HepG2 (cell line): Measurements from ENCODE around the gene FAM83G. TPM values are rescaled to one million over a fixed set of nuclear protein-coding genes. Genes with fewer than 3 reads are reported as not detected.

ENCODE experiments used
- CC2D1A ChIP-seq: sonication (generic); formaldehyde crosslinking; IDR thresholded peaks from 2 replicates; pipeline ENCODE4 v1.8.1; 2023; ENCODE audit warnings: mild to moderate bottlenecking, missing genetic modification reagents
- DR1 ChIP-seq: sonication (generic); formaldehyde crosslinking; IDR thresholded peaks from 2 replicates; pipeline ENCODE4 v1.8.0; 2021; ENCODE audit warnings: mild to moderate bottlenecking, missing genetic modification reagents, inconsistent platforms
- FOSL2 ChIP-seq: sonication (generic); formaldehyde crosslinking; IDR thresholded peaks from 2 replicates; pipeline ENCODE4 v1.4.0; 2020; ENCODE audit warnings: missing genetic modification reagents
- FOXA3 ChIP-seq: IDR thresholded peaks from 2 replicates; pipeline ENCODE4 v1.6.1; 2016; ENCODE audit warnings: missing genetic modification reagents, missing compliant biosample characterization
- JDP2 ChIP-seq: sonication (generic); formaldehyde crosslinking; IDR thresholded peaks from 2 replicates; pipeline ENCODE4 v1.8.1; 2022; ENCODE audit warnings: missing genetic modification reagents, borderline replicate concordance
- MAFG ChIP-seq: sonication (generic); formaldehyde crosslinking; IDR thresholded peaks from 2 replicates; pipeline ENCODE4 v1.5.1; 2020; ENCODE audit warnings: mild to moderate bottlenecking, missing genetic modification reagents
- PAX8 ChIP-seq: sonication (generic); formaldehyde crosslinking; IDR thresholded peaks from 2 replicates; pipeline ENCODE4 v1.8.0; 2022; ENCODE audit warnings: mild to moderate bottlenecking, missing genetic modification reagents, borderline replicate concordance
- PHB2 ChIP-seq: fragments of 450-650 bp; IDR thresholded peaks from 2 replicates; pipeline ENCODE4 v1.6.1; 2018; ENCODE audit not compliant: partially characterized antibody
- SALL1 ChIP-seq: sonication (generic); formaldehyde crosslinking; IDR thresholded peaks from 2 replicates; pipeline ENCODE4 v1.8.0; 2022; ENCODE audit warnings: mild to moderate bottlenecking, missing genetic modification reagents
- ZBTB3 ChIP-seq: sonication (generic); formaldehyde crosslinking; IDR thresholded peaks from 2 replicates; pipeline ENCODE4 v1.4.0; 2020; ENCODE audit warnings: low read depth, mild to moderate bottlenecking, moderate library complexity, missing genetic modification reagents, borderline replicate concordance
- ZNF33A ChIP-seq: sonication (generic); formaldehyde crosslinking; IDR thresholded peaks from 2 replicates; pipeline ENCODE4 v1.5.1; 2020; ENCODE audit warnings: missing genetic modification reagents, mild to moderate bottlenecking, moderate library complexity, borderline replicate concordance
- ZNF546 ChIP-seq: sonication (generic); formaldehyde crosslinking; conservative IDR thresholded peaks from 2 replicates; pipeline ENCODE4 v1.8.1; 2023; ENCODE audit warnings: mild to moderate bottlenecking, missing genetic modification reagents
- ZNF563 ChIP-seq: sonication (generic); formaldehyde crosslinking; IDR thresholded peaks from 2 replicates; pipeline ENCODE4 v1.8.0; 2022; ENCODE audit warnings: mild to moderate bottlenecking, moderate library complexity, missing genetic modification reagents
- ZNF567 ChIP-seq: sonication (generic); formaldehyde crosslinking; IDR thresholded peaks from 2 replicates; pipeline ENCODE4 v1.8.1; 2023; ENCODE audit warnings: mild to moderate bottlenecking, missing genetic modification reagents, borderline replicate concordance
- ZNF776 ChIP-seq: sonication (generic); formaldehyde crosslinking; IDR thresholded peaks from 2 replicates; pipeline ENCODE4 v1.4.0; 2020; ENCODE audit warnings: mild to moderate bottlenecking, missing genetic modification reagents
- polyA plus RNA-seq, 8 experiments: library from polyadenylated mRNA; depleted of rRNA in 3 of 8; stranded (reverse) in 7 of 8; unstranded in 1 of 8; fragments of >200 nt; fragmentation: Illumina TruSeq in 4 of 8; extraction: Trizol in 4 of 8; gene quantifications; 2 replicates each; pipeline versions ENCODE4 v1.2.1 to v1.2.3, GENCODE V29; 2011 to 2016; ENCODE audit warnings: low read depth in 4 of 8, missing spikeins in 1 of 8, mixed read lengths in 1 of 8; ENCODE audit not compliant: insufficient read depth in 1 of 8
- total RNA-seq, 5 experiments: library from RNA; depleted of rRNA; stranded (reverse); fragments of >200 nt; fragmentation: Illumina TruSeq; extraction: Trizol; gene quantifications; 2 replicates each; pipeline ENCODE4 v1.2.3, GENCODE V29; 2016; ENCODE audit warnings: low read depth in 1 of 5
- TF ChIP-seq, protein P1 (sequence below): sonication (generic); formaldehyde crosslinking; IDR thresholded peaks from 2 replicates; pipeline ENCODE4 v1.8.0; 2022; ENCODE audit warnings: missing genetic modification reagents, mild to moderate bottlenecking, moderate library complexity, borderline replicate concordance
- TF ChIP-seq, protein P2 (sequence below): sonication (generic); formaldehyde crosslinking; IDR thresholded peaks from 2 replicates; pipeline ENCODE4 v1.5.0; 2020; ENCODE audit warnings: mild to moderate bottlenecking, missing genetic modification reagents, moderate library complexity
- TF ChIP-seq, protein P3 (sequence below): sonication (generic); formaldehyde crosslinking; IDR thresholded peaks from 2 replicates; pipeline ENCODE4 v1.5.0; 2020; ENCODE audit warnings: missing genetic modification reagents, mild to moderate bottlenecking, borderline replicate concordance
- TF ChIP-seq, protein P4 (sequence below): sonication (generic); formaldehyde crosslinking; conservative IDR thresholded peaks from 2 replicates; pipeline ENCODE4 v1.4.0; 2020; ENCODE audit warnings: missing genetic modification reagents
- TF ChIP-seq, protein P5 (sequence below): sonication (generic); formaldehyde crosslinking; IDR thresholded peaks from 2 replicates; pipeline ENCODE4 v1.4.0; 2020; ENCODE audit warnings: missing genetic modification reagents
- TF ChIP-seq, protein P6 (sequence below): IDR thresholded peaks from 2 replicates; pipeline ENCODE4 v1.6.1; 2018; ENCODE audit warnings: missing genetic modification reagents, mild to moderate bottlenecking, missing compliant biosample characterization

The FAM83G gene
- total and polyA plus RNA-seq, 2 of the 13 experiments (the other 11 are each of a cell fraction or from before 2014, with no cell fraction given), result 13.7 to 18.6 TPM

DNA sequence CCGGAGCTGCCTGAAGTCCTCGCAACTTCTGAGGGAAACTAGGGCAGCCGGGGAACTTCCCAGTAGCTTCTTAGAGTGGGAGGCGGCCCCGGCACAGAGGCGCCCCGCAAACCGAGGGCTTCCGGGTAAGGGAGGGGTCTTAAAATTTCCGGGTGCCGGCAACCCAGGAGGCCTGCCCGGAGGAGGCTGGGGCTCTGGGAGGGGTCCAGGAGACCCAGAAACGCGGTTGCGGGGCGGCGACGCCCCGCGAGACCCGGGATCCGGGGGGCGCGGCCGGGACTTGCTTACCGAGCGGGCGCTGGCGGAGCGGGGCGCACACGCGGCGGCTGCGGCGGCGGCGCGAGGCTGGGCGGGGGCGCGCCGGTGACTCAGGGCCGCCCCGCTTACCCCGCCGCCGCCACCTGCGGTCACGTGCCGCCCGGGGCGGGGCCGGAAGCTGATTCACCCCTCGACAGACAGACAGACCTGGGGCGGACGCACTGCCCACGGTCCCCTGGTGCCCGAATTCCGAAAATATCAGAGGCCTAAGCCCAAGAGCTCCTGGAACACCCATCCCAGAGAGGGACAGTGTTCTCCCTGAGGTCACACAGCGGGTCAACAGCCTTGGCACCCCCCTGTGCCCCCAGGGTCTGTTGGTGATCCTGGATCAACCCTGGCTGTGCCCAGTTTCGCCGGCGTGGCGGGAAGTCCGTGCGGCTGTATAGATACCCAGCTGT, at the start of gene FAM83G (continued):
- TF ChIP-seq ZNF776 (no peak), FOXA3 (CRISPR knock-in tag) (no peak), ZNF567 (CRISPR knock-in tag) (no peak), CC2D1A (no peak), ZNF563 (CRISPR knock-in tag) (peak; percentile 75), ZNF546 (CRISPR knock-in tag) (no peak), MAFG (no peak), PHB2 (no peak), JDP2 (CRISPR knock-in tag) (no peak), ZNF33A (CRISPR knock-in tag) (no peak), DR1 (peak; percentile 54; the same call in 1 of the 2 replicates), SALL1 (CRISPR knock-in tag) (peak; percentile 14; the same call in 1 of the 2 replicates), FOSL2 (peak; percentile 94), PAX8 (CRISPR knock-in tag) (0 out of 2 replicates have a peak, but pooled peaks have one; percentile 13), ZBTB3 (CRISPR knock-in tag) (0 out of 2 replicates have a peak, but pooled peaks have one; percentile 54)
- TF ChIP-seq, protein P1, sequence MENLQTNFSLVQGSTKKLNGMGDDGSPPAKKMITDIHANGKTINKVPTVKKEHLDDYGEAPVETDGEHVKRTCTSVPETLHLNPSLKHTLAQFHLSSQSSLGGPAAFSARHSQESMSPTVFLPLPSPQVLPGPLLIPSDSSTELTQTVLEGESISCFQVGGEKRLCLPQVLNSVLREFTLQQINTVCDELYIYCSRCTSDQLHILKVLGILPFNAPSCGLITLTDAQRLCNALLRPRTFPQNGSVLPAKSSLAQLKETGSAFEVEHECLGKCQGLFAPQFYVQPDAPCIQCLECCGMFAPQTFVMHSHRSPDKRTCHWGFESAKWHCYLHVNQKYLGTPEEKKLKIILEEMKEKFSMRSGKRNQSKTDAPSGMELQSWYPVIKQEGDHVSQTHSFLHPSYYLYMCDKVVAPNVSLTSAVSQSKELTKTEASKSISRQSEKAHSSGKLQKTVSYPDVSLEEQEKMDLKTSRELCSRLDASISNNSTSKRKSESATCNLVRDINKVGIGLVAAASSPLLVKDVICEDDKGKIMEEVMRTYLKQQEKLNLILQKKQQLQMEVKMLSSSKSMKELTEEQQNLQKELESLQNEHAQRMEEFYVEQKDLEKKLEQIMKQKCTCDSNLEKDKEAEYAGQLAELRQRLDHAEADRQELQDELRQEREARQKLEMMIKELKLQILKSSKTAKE (CRISPR knock-in tag), result peak; percentile 63; the same call in 1 of the 2 replicates
- TF ChIP-seq, protein P2, sequence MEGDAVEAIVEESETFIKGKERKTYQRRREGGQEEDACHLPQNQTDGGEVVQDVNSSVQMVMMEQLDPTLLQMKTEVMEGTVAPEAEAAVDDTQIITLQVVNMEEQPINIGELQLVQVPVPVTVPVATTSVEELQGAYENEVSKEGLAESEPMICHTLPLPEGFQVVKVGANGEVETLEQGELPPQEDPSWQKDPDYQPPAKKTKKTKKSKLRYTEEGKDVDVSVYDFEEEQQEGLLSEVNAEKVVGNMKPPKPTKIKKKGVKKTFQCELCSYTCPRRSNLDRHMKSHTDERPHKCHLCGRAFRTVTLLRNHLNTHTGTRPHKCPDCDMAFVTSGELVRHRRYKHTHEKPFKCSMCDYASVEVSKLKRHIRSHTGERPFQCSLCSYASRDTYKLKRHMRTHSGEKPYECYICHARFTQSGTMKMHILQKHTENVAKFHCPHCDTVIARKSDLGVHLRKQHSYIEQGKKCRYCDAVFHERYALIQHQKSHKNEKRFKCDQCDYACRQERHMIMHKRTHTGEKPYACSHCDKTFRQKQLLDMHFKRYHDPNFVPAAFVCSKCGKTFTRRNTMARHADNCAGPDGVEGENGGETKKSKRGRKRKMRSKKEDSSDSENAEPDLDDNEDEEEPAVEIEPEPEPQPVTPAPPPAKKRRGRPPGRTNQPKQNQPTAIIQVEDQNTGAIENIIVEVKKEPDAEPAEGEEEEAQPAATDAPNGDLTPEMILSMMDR (CRISPR knock-in tag), result 0 out of 2 replicates have a peak, but pooled peaks have one; percentile 10
- TF ChIP-seq, protein P3, sequence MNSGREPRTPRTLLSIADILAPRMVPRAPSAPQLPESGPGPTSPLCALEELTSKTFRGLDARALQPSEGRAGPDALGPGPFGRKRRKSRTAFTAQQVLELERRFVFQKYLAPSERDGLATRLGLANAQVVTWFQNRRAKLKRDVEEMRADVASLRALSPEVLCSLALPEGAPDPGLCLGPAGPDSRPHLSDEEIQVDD (CRISPR knock-in tag), result no peak
- TF ChIP-seq, protein P4, sequence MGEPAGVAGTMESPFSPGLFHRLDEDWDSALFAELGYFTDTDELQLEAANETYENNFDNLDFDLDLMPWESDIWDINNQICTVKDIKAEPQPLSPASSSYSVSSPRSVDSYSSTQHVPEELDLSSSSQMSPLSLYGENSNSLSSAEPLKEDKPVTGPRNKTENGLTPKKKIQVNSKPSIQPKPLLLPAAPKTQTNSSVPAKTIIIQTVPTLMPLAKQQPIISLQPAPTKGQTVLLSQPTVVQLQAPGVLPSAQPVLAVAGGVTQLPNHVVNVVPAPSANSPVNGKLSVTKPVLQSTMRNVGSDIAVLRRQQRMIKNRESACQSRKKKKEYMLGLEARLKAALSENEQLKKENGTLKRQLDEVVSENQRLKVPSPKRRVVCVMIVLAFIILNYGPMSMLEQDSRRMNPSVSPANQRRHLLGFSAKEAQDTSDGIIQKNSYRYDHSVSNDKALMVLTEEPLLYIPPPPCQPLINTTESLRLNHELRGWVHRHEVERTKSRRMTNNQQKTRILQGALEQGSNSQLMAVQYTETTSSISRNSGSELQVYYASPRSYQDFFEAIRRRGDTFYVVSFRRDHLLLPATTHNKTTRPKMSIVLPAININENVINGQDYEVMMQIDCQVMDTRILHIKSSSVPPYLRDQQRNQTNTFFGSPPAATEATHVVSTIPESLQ, result no peak
- TF ChIP-seq, protein P5, sequence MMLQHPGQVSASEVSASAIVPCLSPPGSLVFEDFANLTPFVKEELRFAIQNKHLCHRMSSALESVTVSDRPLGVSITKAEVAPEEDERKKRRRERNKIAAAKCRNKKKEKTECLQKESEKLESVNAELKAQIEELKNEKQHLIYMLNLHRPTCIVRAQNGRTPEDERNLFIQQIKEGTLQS, result peak; percentile 83
- TF ChIP-seq, protein P6, sequence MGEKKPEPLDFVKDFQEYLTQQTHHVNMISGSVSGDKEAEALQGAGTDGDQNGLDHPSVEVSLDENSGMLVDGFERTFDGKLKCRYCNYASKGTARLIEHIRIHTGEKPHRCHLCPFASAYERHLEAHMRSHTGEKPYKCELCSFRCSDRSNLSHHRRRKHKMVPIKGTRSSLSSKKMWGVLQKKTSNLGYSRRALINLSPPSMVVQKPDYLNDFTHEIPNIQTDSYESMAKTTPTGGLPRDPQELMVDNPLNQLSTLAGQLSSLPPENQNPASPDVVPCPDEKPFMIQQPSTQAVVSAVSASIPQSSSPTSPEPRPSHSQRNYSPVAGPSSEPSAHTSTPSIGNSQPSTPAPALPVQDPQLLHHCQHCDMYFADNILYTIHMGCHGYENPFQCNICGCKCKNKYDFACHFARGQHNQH, result peak; percentile 50
